K562 (cell line): ENCODE results near the gene NDRG4. TPM values are rescaled to one million over a fixed set of nuclear protein-coding genes. Genes with fewer than 3 reads are reported as not detected.

Experiments used
- ATAC-seq: fragments of 200-7000 bp; cut with Tn5 transposase; 3 replicates; pipeline ENCODE4 v1.9.1; 2020; ENCODE audit warnings: moderate library complexity
- BruUV-seq: library from RNA; stranded (reverse); fragments of 400-500 nt; replicated peaks from 2 replicates; lab custom pipeline; 2021; lab: Mats Ljungman, UMichigan
- CTCF ChIA-PET: fragments of 300-600 bp; formaldehyde crosslinking; extraction: SDS; loops from one replicate; lab custom pipeline; 2021; ENCODE audit warnings: low intra/inter-chr PET ratio; lab: Yijun Ruan, JAX
- POLR2A ChIA-PET: fragments of 300-600, 350-650 bp; sonication (Branson Sonifier 250); formaldehyde crosslinking; extraction: SDS; loops from one replicate; lab custom pipeline; 2021; ENCODE audit warnings: antibody characterized with exemption, inconsistent platforms; lab: Yijun Ruan, JAX
- DNase-seq, 4 experiments: peaks; one replicate each; pipeline versions ENCODE4 v3.0.0 to v3.0.0-alpha.2; 2011 to 2018; ENCODE audit warnings: low spot score in 3 of 4, mixed read lengths in 3 of 4; ENCODE audit errors: extremely low read depth in 1 of 4
- FAIRE-seq: peaks from 2 replicates; lab custom pipeline; 2011; peaks lifted over from hg19 to GRCh38; lab: Jason Lieb, UNC
- H2AFZ ChIP-seq: 2 replicates; pipeline ENCODE4 v1.6.0; 2011; ENCODE audit warnings: low read depth, low read length, control low read depth, inconsistent platforms
- H3K27ac ChIP-seq: fragments of 200-600 bp; 3 replicates; pipeline ENCODE4 v1.8.0; 2011; ENCODE audit warnings: low read depth, mild to moderate bottlenecking, control low read depth, inconsistent platforms, low read length, moderate library complexity, mixed read lengths; ENCODE audit errors: extremely low read depth
- H3K27me3 ChIP-seq, 2 experiments: fragments of 300-600 bp in 1 of 2; 2 replicates in 1 of 2; 3 replicates in 1 of 2; pipeline versions ENCODE4 v1.6.0 to v1.8.0; 2011; ENCODE audit warnings: inconsistent platforms in 2 of 2, low read length in 2 of 2, mild to moderate bottlenecking in 1 of 2, mixed read lengths in 1 of 2, moderate library complexity in 1 of 2; ENCODE audit not compliant: control insufficient read depth in 2 of 2, insufficient read depth in 2 of 2
- H3K36me3 ChIP-seq: fragments of 300-600 bp; 3 replicates; pipeline ENCODE4 v1.8.0; 2011; ENCODE audit warnings: mild to moderate bottlenecking, low read length, inconsistent platforms; ENCODE audit not compliant: control insufficient read depth, insufficient read depth
- H3K4me1 ChIP-seq, 2 experiments: fragments of 200-600 bp in 1 of 2; replicated peaks in 1 of 2; 2 replicates in 1 of 2; 3 replicates in 1 of 2; pipeline versions ENCODE4 v1.5.1 to v1.8.0; 2011; ENCODE audit warnings: inconsistent platforms in 2 of 2, low read length in 2 of 2, mild to moderate bottlenecking in 1 of 2, mixed read lengths in 1 of 2, moderate library complexity in 1 of 2; ENCODE audit not compliant: control insufficient read depth in 2 of 2, insufficient read depth in 2 of 2
- H3K4me2 ChIP-seq: 2 replicates; pipeline ENCODE4 v1.6.1; 2011; ENCODE audit warnings: low read length, control low read depth, inconsistent platforms, mixed read lengths; ENCODE audit not compliant: insufficient read depth
- H3K4me3 ChIP-seq: fragments of 200-600 bp; sonication (generic), shearing (Covaris generic); 2 replicates; pipeline ENCODE4 v1.5.1; 2016; ENCODE audit warnings: control low read depth, inconsistent platforms
- H3K79me2 ChIP-seq: fragments of 200-600 bp; 3 replicates; pipeline ENCODE4 v1.8.0; 2011; ENCODE audit warnings: low read length, inconsistent platforms; ENCODE audit not compliant: control insufficient read depth, insufficient read depth
- H3K9ac ChIP-seq, 2 experiments: 2 replicates each; pipeline versions ENCODE4 v1.6.0 to v1.6.1; 2011; ENCODE audit warnings: low read depth in 2 of 2, low read length in 2 of 2, control low read depth in 1 of 2, inconsistent platforms in 1 of 2, mild to moderate bottlenecking in 1 of 2, mixed read lengths in 1 of 2; ENCODE audit not compliant: insufficient read depth in 1 of 2
- H3K9me1 ChIP-seq: one replicate; pipeline ENCODE4 v1.6.0; 2011; ENCODE audit warnings: inconsistent platforms, mild to moderate bottlenecking, low read length, moderate library complexity; ENCODE audit not compliant: control insufficient read depth, insufficient read depth
- H3K9me3 ChIP-seq: replicated peaks from 2 replicates; pipeline ENCODE4 v1.5.1; 2011; ENCODE audit warnings: low read depth, low read length, inconsistent platforms; ENCODE audit not compliant: control insufficient read depth, insufficient read depth
- H4K20me1 ChIP-seq: replicated peaks from 2 replicates; pipeline ENCODE4 v1.6.1; 2011; ENCODE audit warnings: low read length, inconsistent platforms, mixed read lengths; ENCODE audit not compliant: control insufficient read depth, insufficient read depth
- HDAC8 ChIP-seq: fragments of 450-650 bp; IDR thresholded peaks from 2 replicates; pipeline ENCODE4 v1.6.1; 2016; ENCODE audit warnings: mild to moderate bottlenecking, missing genetic modification characterization, moderate library complexity, missing compliant biosample characterization
- HDGF ChIP-seq: fragments of 450-650 bp; IDR thresholded peaks from 2 replicates; pipeline ENCODE4 v1.6.1; 2016
- NCOA2 ChIP-seq, 2 experiments: fragments of 450-650 bp; IDR thresholded peaks; 2 replicates each; pipeline ENCODE4 v1.6.1; 2018; ENCODE audit warnings: mild to moderate bottlenecking in 2 of 2, moderate library complexity in 1 of 2; ENCODE audit not compliant: partially characterized antibody in 2 of 2
- NR2F6 ChIP-seq: fragments of 450-650 bp; formaldehyde crosslinking; IDR thresholded peaks from 2 replicates; pipeline ENCODE4 v1.4.0; 2020; ENCODE audit warnings: mild to moderate bottlenecking
- PURB ChIP-seq: sonication (generic); formaldehyde crosslinking; IDR thresholded peaks from 2 replicates; pipeline ENCODE4 v1.9.0; 2021; ENCODE audit warnings: low read depth, mild to moderate bottlenecking, missing genetic modification reagents
- XRCC4 ChIP-seq: IDR thresholded peaks from one replicate; pipeline ENCODE4 v1.6.1; 2011; ENCODE audit not compliant: insufficient read depth, insufficient read length; ENCODE audit errors: extremely low read depth
- YBX1 ChIP-seq: fragments of 450-650 bp; IDR thresholded peaks from 2 replicates; pipeline ENCODE4 v1.7.1; 2016; ENCODE audit warnings: mild to moderate bottlenecking
- ZNF282 ChIP-seq: sonication (generic); formaldehyde crosslinking; IDR thresholded peaks from 2 replicates; pipeline ENCODE4 v1.8.1; 2023; ENCODE audit warnings: missing genetic modification reagents
- ZNF717 ChIP-seq: fragments of 250-450 bp; sonication (Bioruptor Pico); IDR thresholded peaks from 2 replicates; pipeline ENCODE4 v1.5.0; 2021
- ZNF780A ChIP-seq: fragments of 250-450 bp; sonication (Bioruptor Pico); IDR thresholded peaks from 2 replicates; pipeline ENCODE4 v1.5.0; 2021; ENCODE audit warnings: mild to moderate bottlenecking
- WGBS: fragments of 100-300 bp; shearing (Covaris generic); methylation state at CpG from one replicate; pipeline ENCODE4 v1.1.6; 2016; ENCODE audit warnings: low coverage, mixed read lengths; ENCODE audit not compliant: insufficient coverage; ENCODE audit errors: missing lambda C conversion rate; 5-methylcytosine and 5-hydroxymethylcytosine counted together
- in situ Hi-C: fragments of 300-500 bp; cut with MboI; formaldehyde crosslinking; loops from 4 replicates; pipeline ENCODE4 v1.15.0; 2018; ENCODE audit warnings: inconsistent platforms, mixed read lengths
- intact Hi-C: fragments of 100-400 bp; cut with micrococcal nuclease; formaldehyde crosslinking; loops from 2 replicates; pipeline ENCODE4 v1.14.2; 2022
- polyA plus RNA-seq, 8 experiments: library from polyadenylated mRNA; depleted of rRNA in 4 of 8; stranded (reverse) in 5 of 8; unstranded in 3 of 8; fragments of >200 nt; fragmentation: Nextera tagmentation in 2 of 8; fragmentation: Illumina TruSeq in 1 of 8; extraction: Ambion mirVana in 2 of 8; extraction: Trizol in 1 of 8; gene quantifications; 2 replicates each; pipeline versions ENCODE4 v1.2.1 to v1.2.3, GENCODE V29; 2011 to 2014; ENCODE audit warnings: inconsistent platforms in 1 of 8, missing spikeins in 1 of 8
- total RNA-seq, 7 experiments: library from RNA; depleted of rRNA in 6 of 7; stranded (reverse); fragments of >200 nt in 6 of 7; fragmentation: Illumina TruSeq in 2 of 7; extraction: Trizol in 2 of 7; gene quantifications; 2 replicates each; pipeline versions ENCODE4 v1.2.1 to v1.2.3, GENCODE V29; 2011 to 2021; ENCODE audit warnings: low replicate concordance in 1 of 7

The NDRG4 gene
- total and polyA plus RNA-seq, 9 of the 15 experiments (the other 6 are each of a cell fraction or from before 2014, with no cell fraction given), result 0.06 to 0.95 (median 0.28) TPM

DNA sequence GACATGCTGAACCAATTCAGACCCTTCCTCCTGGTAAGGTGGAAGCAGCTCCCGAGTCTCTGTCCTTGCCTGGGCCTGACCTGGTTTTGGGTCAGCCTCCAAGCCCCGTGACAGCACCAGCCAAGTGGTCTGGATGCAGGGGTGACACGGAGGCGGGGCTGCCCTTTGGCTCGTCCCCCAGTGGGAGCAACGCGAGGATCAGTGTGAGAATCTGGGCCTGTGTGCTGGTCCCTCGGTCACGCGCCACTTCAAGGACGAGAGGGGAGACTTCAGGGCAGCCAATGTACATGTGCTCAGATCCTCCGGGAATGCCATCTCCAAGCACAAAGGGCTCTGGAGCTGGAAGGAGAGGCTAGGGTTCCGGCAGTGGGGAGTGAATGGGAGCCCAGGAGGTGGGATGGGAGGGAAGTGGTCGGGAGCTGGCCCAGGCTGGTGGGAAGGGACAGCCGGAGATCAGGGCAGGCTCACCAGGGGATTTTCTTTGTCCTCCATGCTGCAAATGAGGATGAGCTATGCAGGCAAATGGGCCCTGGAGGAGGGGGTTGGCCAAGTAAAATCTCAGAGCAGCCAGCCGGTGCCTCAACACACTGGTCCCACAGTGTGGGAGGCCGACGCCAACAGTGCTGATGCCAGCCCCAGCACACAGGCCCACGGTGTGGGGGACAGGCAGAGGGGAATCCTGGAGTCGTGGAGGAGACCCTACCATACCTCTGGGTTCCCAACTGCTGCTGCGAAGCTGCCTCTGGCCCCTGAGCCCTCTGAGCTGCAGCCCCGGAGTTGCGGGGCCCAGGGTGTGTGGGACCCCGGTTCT lies 4.2 kb upstream of the NDRG4 start:
- Histone ChIP-seq H4K20me1 (peaks cover 15% of the 10 kb centered on the region; the same call in 1 of the 2 replicates), H3K4me3 (no peak overlapping the region), H3K4me1 (peaks cover 3 to 45% of the 10 kb centered on the region in 2 experiments; a peak in 4 of 5 replicates), H3K9me1 (peaks cover 2% of the 10 kb centered on the region), H2AFZ (peak overlapping the region; percentile 44; the same call in 1 of the 2 replicates), H3K79me2 (no peaks in the 10 kb centered on the region), H3K9ac (no peak overlapping the region), H3K9me3 (no peaks in the 10 kb centered on the region), H3K36me3 (no peaks in the 10 kb centered on the region), H3K27me3 (peaks cover 0 to 27% of the 10 kb centered on the region in 2 experiments; a peak in 3 of 5 replicates), H3K4me2 (no peak overlapping the region), H3K27ac (no peak overlapping the region)
- in situ Hi-C loops (no loop called here), intact Hi-C loops (loop anchor here (5.0 kb wide), 2 partner anchors 167 to 262 kb away; no protein-coding TSS in a partner anchor)
- DNase-seq (no peak), ATAC-seq (no peak), FAIRE-seq (no peak)
- ChIA-PET POLR2A (interaction anchor here (1.5 to 2.1 kb wide), 2 partner anchors 10 to 23 kb away, joined by 4 to 7 read pairs; no protein-coding TSS in a partner anchor), CTCF (interaction anchor here (0.6 to 0.7 kb wide), 2 partner anchors 77 to 173 kb away, joined by 3 read pairs; no protein-coding TSS in a partner anchor)
- 16% methylated on average over 22 of the region's 24 CpGs for WGBS
- TF ChIP-seq PURB (no peak), YBX1 (no peak), NCOA2 (IDR thresholded peaks at IDR 0.05; ENCODE audit: partially characterized antibody in 2 of 2) (no peak), XRCC4 (no peak), ZNF780A (CRISPR knock-in tag) (no peak), ZNF717 (no peak), NR2F6 (no peak), HDAC8 (tag) (no peak), HDGF (no peak), ZNF282 (CRISPR knock-in tag) (no peak)
- BruUV-seq, result no TSS peak
